Suppressor macrophage treated with lipopolysaccharide for 1 hour (primary cell): ENCODE results near the gene EFHB.
"Not testable (repeated sequence)": the region's sequence is repeated elsewhere in the genome, so short reads cannot be mapped to it uniquely, and the experiment has no call there.

Source experiments
- DNase-seq, 3 donors: peaks; one replicate each; pipeline ENCODE4 v3.0.0-alpha.2; 2020 to 2022

EFHB gene

DNA sequence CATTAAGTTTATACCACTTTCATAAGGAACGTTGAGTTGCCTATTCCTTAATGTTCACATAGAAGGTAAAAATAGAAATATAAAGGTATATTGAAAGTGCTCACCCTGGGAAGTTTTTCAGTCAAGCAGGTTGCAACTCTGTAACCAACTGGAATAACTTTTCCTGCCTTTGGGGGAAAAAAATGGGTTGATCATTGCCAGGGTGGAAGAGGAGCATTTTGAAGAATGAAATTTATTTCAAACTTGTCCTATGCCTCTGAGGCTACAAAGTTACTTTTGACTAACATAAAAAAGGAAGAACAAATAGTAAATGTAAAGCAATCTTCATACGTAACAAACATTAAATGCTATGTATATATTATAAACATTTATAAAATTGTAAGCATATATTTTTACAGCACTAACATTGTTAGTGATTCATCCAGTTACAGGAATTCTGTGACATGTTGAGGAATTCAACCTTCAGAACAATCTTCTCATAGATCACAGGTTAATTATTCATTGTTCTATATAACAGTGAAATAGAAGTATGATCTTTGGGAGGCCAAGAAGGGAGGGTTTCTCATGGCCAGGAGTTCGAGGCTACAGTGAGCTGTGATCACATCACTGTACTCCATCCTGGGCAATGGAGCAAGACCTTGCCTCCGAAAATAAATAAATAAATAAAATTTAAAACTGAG, 13.5 kb downstream of the EFHB start:
- no peak for DNase-seq

DNA sequence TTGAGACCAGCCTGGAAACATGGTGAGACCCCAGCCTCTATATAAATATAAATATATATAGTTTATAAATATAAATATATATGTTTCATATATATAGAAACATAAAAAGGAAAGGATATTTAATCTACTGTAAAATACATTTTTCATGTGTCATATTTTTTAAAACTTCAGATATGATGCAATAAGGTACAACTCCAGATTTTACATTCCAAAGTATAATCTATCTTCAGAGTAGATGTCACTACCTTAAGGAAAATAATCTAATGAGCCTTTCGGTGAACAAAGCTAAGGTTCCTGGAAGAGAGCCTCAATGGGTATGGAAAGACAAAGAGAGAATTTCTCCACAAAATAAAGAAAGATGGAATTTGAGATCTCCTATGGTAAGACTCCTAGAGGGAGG, 16.9 kb downstream of the EFHB start:
- DNase-seq = no peak

GRCh38 chr3:19911452-19911851, 22.6 kb downstream of the EFHB start:
- DNase-seq = no peak

DNA sequence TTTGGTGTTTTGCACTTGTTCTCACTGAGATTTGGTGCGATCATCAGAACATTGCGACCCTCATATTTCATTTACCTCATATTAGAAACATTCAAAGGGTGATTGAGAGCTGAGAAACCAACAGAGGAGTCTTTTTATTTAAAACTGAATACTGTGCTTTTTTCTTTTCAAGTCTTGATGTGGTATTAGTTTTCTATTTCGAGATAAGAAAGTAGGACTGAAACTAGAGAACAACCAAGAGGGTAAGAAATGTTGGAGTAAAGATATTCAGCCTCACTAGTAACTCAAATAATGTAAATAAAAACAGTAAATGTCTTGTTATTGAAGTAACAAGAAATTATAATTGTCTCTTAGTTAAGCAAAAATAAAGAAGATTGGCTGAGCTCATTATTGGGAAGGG, 26.5 kb downstream of the EFHB start:
- no peak for DNase-seq

DNA sequence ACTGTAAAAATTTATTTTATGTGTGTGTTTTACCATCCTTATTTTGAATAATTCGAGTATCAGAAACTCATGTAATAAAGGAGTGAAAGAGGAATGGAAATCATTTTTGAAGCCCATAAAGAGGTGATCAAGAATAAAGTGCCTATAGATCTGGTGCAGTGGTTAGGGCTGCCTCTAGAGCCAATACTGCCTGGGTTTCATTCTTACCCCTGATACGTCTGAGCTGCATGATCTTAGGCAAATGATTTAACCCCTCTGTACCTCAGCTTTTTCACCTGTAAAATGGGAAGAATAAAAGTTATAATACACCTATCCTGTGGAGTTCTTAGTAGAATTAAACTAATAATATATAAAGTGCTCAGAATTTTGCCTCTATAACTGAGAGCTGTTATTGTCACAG, 30.4 kb downstream of the EFHB start:
- no peak for DNase-seq

DNA sequence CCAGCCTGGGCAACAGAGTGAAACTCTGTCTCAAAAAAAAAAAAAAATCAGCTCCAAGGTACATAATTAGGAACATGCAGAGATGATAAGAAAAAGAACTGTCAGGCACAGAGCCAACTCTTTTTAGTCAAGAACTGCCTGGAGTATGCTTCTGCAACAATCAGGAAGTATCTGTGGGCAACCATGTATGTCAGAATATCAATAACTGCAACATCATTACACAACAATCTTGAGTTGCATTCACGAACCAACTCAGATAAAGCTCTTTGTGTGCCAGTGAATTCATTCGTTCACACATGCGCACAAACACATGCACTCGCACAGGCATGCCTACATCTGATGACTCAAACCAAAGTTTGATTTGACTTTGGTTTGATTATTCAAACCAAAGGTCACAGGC, 32.1 kb downstream of the EFHB start:
- DNase-seq = peak; percentile 13 to 42 (median 38)

GRCh38 chr3:19901337-19901736, 32.7 kb downstream of the EFHB start:
- peak; percentile 28 to 51 (median 38) for DNase-seq

DNA sequence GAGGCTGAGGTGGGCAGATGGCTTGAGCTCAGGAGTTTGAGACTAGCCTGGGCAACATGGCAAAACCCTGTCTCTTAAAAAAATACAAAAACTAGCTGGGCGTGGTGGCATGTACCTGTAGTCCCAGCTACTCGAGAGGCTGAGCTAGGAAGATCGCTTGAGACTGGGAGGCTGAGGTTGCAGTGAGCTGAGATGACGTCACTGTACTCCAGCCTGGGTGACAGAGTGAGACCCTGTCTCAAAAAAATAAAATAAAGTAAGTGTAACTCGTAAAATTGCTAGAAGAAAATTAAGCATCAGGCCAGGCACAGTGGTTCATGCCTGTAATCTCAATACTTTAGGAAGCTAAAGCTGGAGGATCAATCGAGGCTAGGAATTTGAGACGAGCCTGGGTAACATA, 34.2 kb downstream of the EFHB start:
- DNase-seq = not testable (repeated sequence)

- no peak for DNase-seq
These were observed 34.8 kb downstream of the EFHB start for GRCh38 chr3:19899264-19899663.

DNA sequence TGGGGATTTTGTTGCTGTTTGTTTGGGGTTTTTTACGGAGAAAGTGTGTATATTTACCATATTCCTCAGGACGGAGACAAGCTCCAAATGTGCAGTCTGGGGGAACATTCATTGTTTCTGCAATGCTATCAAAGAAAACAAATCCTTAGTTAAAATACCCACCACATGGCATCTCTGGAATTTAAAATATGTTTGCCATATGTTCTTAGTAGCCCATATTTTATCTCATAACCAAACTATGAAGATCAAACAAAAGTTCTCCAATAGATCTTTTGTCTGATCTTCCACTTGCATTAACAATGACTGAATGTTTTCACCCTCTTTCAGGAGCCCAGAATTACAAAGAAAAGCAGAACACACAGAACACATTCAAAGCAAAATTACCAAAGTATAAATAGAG, 35.3 kb downstream of the EFHB start:
- no peak for DNase-seq

DNA sequence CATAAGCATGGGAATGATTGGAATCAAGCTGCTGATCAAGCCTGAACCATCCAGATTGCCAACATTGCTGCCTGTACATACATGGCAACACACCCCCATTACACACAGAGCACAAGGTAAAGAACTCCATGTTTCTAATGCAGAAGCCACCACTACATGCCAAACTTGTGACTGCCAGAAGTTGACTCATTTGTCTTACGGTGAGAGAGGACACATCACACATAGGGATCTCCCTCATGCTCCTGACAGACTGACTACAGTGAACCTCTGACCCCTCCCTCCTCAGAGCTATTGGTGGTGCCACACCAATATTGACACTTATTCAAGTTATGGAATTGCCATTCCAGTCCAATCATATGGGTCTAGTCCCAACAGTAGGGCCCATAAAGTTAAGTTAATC, 42.3 kb downstream of the EFHB start:
- DNase-seq = no peak

DNA sequence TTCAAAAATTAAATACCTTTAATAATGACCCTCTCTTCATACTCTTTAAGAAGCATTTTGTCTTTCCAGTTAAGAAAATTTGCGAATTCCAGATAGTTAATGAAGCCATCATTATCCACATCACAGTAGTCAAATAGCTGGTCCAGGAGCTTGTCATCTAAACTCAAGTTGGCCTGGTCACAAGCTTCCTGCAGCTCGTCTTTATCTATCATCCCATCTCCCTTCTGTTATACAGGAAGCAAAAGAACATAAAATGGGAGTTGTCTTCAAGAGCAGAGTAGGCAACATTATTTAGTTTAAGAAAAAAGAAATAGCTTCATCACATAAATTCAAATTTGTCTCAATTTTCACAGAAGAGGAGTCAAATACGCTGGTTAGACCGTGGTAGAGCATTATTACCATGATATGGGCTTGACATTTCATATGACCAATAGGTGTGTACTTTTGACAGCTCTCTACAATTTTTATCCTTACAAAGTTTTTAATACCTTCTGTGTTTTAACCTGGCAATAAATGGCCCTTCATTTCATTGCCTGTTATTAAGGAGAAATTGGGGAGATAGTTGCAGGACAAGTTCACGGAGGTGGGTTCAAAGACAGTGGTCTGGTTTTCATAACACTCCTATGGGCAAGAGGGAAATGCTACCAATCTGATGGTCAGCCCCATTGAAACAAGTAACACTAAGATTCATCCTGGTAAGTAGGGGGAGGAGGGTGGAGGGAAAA, 45.4 kb downstream of the EFHB start:
- no peak for DNase-seq

DNA sequence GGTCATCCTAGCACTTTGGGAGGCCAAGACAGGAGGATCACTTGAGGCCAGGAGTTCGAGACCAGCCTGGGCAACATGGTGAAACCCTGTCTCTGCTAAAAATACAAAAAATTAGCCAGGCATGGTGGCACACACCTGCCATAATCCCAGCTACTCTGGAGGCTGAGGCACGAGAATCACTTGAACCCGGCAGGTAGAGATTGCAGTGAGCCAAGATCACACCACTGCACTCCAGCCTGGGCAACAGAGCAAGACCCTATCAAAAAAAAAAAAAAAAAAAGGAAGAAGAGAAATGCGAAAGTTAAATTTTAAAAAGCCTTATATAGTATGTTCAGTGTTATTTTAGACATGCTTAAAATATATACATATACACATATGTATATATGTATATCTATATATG, 46.9 kb downstream of the EFHB start:
- not testable (repeated sequence) for DNase-seq

GRCh38 chr3:19886404-19886803, 47.6 kb downstream of the EFHB start:
- DNase-seq = no peak

DNA sequence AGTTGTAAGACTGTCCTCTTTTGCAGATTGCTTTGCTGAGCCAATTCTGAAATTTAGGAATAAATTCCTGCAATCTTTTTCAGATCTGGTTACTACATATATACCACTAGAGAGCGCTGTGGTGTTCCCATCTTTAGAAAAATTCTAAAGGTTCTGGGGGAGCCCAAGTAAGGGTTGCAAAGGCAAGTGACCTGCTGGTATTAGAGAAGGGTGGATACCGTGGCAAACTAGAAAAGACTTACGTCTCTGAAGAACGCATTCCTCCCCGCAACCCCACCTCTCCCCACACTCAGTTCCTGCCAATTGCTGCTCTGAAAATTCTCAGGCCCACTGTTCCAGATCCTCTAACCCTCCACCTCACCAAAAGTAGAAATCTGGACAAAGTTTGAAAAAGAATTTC, 48.5 kb downstream of the EFHB start:
- peak; percentile 65 to 81 (median 75) for DNase-seq

GRCh38 chr3:19881852-19882251, 52.2 kb downstream of the EFHB start:
- DNase-seq = no peak

GRCh38 chr3:19881036-19881435, 53.0 kb downstream of the EFHB start:
- no peak for DNase-seq

DNA sequence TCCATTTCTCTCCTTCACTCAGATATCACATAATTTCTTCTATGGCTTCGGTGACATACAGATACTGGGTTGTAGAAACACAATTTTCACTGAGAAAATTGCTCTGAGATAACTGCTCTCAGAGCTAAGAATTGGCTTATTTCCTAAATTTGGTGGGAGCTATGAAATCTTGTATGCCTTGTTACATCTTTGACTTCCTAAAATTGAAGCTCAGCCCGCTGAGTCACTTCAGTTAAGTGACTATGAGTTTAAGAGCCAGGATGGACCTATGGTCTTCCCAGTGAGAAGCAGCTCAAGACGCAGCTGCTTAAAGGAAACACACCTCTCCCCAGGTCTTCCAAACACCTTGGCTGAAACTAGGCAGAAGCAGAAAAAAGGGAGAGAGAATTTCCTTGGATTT, 56.4 kb downstream of the EFHB start:
- peak; percentile 27 to 51 (median 29) for DNase-seq

GRCh38 chr3:19866751-19867347, 67.2 kb downstream of the EFHB start:
- peak; percentile 60 to 70 (median 65) for DNase-seq

- DNase-seq = not testable (repeated sequence)
These were observed 78.7 kb downstream of the EFHB start for GRCh38 chr3:19855318-19855717.

DNA sequence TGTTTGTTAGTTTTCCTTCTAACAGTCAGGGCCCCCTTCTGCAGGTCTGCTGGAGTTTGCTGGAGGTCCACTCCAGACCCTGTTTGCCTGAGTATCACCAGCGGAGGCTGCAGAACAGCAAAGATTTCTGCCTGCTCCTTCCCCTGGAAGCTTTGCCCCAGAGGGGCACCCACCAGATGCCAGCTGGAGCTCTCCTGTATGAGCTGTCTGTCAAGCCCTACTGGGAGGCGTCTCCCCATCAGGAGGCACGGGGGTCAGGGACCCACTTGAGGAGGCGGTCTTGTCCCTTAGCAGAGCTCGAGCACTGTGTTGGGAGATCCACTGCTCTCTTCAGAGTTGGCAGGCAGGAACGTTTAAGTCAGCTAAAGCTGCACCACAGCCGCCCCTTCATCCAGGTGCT, 87.4 kb downstream of the EFHB start:
- not testable (repeated sequence) for DNase-seq
